Fibroblast of lung (primary cell): ENCODE measurements around the gene SRR.

Experiments used
- EZH2 ChIP-seq: IDR thresholded peaks from 2 replicates; pipeline ENCODE4 v1.5.1; 2012; ENCODE audit warnings: low read length, control low read depth, mild to moderate bottlenecking; ENCODE audit errors: missing control alignments
- TF ChIP-seq, protein P1 (sequence below), 2 donors: IDR thresholded peaks in 1 of 2; conservative IDR thresholded peaks in 1 of 2; 1 replicate in 1 of 2; 2 replicates in 1 of 2; pipeline ENCODE4 v1.5.1; 2011 to 2012; ENCODE audit warnings: low read length in 2 of 2, control low read depth in 1 of 2, inconsistent platforms in 1 of 2, low read depth in 1 of 2, mild to moderate bottlenecking in 1 of 2

DNA sequence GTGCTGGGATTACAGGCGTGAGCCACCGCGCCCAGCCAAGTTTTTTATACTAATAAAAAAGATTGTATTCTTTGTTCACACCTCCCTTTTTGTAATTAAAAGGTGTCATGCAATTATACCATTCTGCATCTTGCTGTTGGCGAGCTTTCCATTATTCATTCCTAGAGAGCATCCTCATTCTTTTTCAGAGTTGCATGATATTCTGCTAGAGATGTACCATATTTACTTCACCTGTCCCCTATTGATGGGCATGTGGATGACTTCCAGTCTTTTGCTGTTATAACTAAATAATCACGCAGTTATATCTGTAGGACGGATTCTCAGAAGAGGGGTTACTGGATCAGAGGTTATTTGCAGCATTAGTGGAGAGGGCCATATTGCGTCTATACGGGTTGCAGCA lies 50.6 kb downstream of the SRR start:
- TF ChIP-seq, protein P1, sequence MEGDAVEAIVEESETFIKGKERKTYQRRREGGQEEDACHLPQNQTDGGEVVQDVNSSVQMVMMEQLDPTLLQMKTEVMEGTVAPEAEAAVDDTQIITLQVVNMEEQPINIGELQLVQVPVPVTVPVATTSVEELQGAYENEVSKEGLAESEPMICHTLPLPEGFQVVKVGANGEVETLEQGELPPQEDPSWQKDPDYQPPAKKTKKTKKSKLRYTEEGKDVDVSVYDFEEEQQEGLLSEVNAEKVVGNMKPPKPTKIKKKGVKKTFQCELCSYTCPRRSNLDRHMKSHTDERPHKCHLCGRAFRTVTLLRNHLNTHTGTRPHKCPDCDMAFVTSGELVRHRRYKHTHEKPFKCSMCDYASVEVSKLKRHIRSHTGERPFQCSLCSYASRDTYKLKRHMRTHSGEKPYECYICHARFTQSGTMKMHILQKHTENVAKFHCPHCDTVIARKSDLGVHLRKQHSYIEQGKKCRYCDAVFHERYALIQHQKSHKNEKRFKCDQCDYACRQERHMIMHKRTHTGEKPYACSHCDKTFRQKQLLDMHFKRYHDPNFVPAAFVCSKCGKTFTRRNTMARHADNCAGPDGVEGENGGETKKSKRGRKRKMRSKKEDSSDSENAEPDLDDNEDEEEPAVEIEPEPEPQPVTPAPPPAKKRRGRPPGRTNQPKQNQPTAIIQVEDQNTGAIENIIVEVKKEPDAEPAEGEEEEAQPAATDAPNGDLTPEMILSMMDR (conservative IDR thresholded peaks at IDR 0.05 in 1 of 2, IDR thresholded peaks at IDR 0.05 in 1 of 2; ENCODE audit: low read depth in 1 of 2, low read length in 2 of 2) = no peak
- no peak for TF ChIP-seq EZH2
